ENCODE data around the gene CDH13. TPM values are rescaled to one million over a fixed set of nuclear protein-coding genes. Genes with fewer than 3 reads are reported as not detected.

Gene CDH13
- total RNA-seq, 4 donors from 2014 or later = 12.5 to 35.9 (median 22.1) TPM

- no peak for TF ChIP-seq CTCF (IDR thresholded peaks at IDR 0.05)
- ATAC-seq (ENCODE audit: low FRiP score) (no peak), DNase-seq (ENCODE audit: low spot score) (no peak)
These were observed 208.9 kb downstream of the CDH13 start for GRCh38 chr16:82835487-82836155.

GRCh38 chr16:82841108-82841507 is 214.3 kb downstream of the CDH13 start:
- TF ChIP-seq CTCF (IDR thresholded peaks at IDR 0.05) = no peak
- ATAC-seq (ENCODE audit: low FRiP score) = no peak
- no peak for DNase-seq (ENCODE audit: low spot score)

- ATAC-seq (ENCODE audit: low FRiP score) (no peak), DNase-seq (ENCODE audit: low spot score) (no peak)
These were observed 217.0 kb downstream of the CDH13 start for GRCh38 chr16:82843606-82844271.

GRCh38 chr16:82845116-82845515 is 218.3 kb downstream of the CDH13 start:
- DNase-seq (ENCODE audit: low spot score) (no peak), ATAC-seq (ENCODE audit: low FRiP score) (no peak)
- TF ChIP-seq CTCF (IDR thresholded peaks at IDR 0.05) = no peak

More at GRCh38 chr16:82843606-82844271, 217.0 kb downstream of the CDH13 start:
- no peak for TF ChIP-seq CTCF (IDR thresholded peaks at IDR 0.05)

GRCh38 chr16:82846806-82847205 is 220.0 kb downstream of the CDH13 start:
- ATAC-seq (ENCODE audit: low FRiP score) = no peak
- no peak for TF ChIP-seq CTCF (IDR thresholded peaks at IDR 0.05)
- DNase-seq (ENCODE audit: low spot score) = no peak

- ATAC-seq (ENCODE audit: low FRiP score) (no peak), DNase-seq (ENCODE audit: low spot score) (no peak)
- no peak for TF ChIP-seq CTCF (IDR thresholded peaks at IDR 0.05)
These were observed 221.2 kb downstream of the CDH13 start for GRCh38 chr16:82848013-82848412.
